ENCODE results near the gene RHOXF1.
"Not testable (repeated sequence)": the region's sequence is repeated elsewhere in the genome, so short reads cannot be mapped to it uniquely, and the experiment has no call there.

RHOXF1 gene

GRCh38 chrX:120115438-120115963 is at the start of gene RHOXF1:
Gene RHOXF1 (minus strand): TSS chrX:120115913. CDS start chrX:120115862, 51 bp downstream.
- DNase-seq (ENCODE audit: low read depth): no peak

- not testable (repeated sequence) for DNase-seq (ENCODE audit: low read depth)
Observed at GRCh38 chrX:120159086-120159485, 43.4 kb upstream of the RHOXF1 start.

GRCh38 chrX:120158313-120158712 is 42.6 kb upstream of the RHOXF1 start, which contains the start of gene RHOXF2:
Gene RHOXF2 (plus strand): TSS chrX:120158613. CDS start chrX:120158751, 138 bp downstream.
- DNase-seq (ENCODE audit: low read depth): not testable (repeated sequence)

- not testable (repeated sequence) for DNase-seq (ENCODE audit: low read depth)
Observed at GRCh38 chrX:120150109-120150744, 34.5 kb upstream of the RHOXF1 start.

- no peak for DNase-seq (ENCODE audit: low read depth)
Observed at GRCh38 chrX:120147537-120147936, 31.8 kb upstream of the RHOXF1 start.

GRCh38 chrX:120146323-120146722 is 30.6 kb upstream of the RHOXF1 start:
- DNase-seq (ENCODE audit: low read depth): not testable (repeated sequence)

- no peak for DNase-seq (ENCODE audit: low read depth)
Observed at GRCh38 chrX:120145295-120145925, 29.7 kb upstream of the RHOXF1 start.

GRCh38 chrX:120144178-120144844 is 28.6 kb upstream of the RHOXF1 start:
- DNase-seq (ENCODE audit: low read depth): no peak

- DNase-seq (ENCODE audit: low read depth): no peak
Observed at GRCh38 chrX:120140293-120140981, 24.7 kb upstream of the RHOXF1 start.

GRCh38 chrX:120137439-120137838 is 21.7 kb upstream of the RHOXF1 start:
- DNase-seq (ENCODE audit: low read depth): no peak

GRCh38 chrX:120136840-120137239 is 21.1 kb upstream of the RHOXF1 start:
- DNase-seq (ENCODE audit: low read depth): no peak

GRCh38 chrX:120136128-120136527 is 20.4 kb upstream of the RHOXF1 start:
- DNase-seq (ENCODE audit: low read depth): no peak

- DNase-seq (ENCODE audit: low read depth): not testable (repeated sequence)
Observed at GRCh38 chrX:120128306-120128846, 12.7 kb upstream of the RHOXF1 start.

GRCh38 chrX:120125444-120125843 is 9.7 kb upstream of the RHOXF1 start:
- no peak for DNase-seq (ENCODE audit: low read depth)

- DNase-seq (ENCODE audit: low read depth): no peak
Observed at GRCh38 chrX:120120223-120120622, 4.5 kb upstream of the RHOXF1 start.

- DNase-seq (ENCODE audit: low read depth): no peak
Observed at GRCh38 chrX:120111611-120112010, 4.1 kb downstream of the RHOXF1 start.

- DNase-seq (ENCODE audit: low read depth): no peak
Observed at GRCh38 chrX:120109378-120109777, 6.3 kb downstream of the RHOXF1 start.

GRCh38 chrX:120104707-120105106 is 11.0 kb downstream of the RHOXF1 start:
- DNase-seq (ENCODE audit: low read depth): not testable (repeated sequence)

GRCh38 chrX:120101057-120101456 is 14.7 kb downstream of the RHOXF1 start:
- DNase-seq (ENCODE audit: low read depth): not testable (repeated sequence)

- DNase-seq (ENCODE audit: low read depth): no peak
Observed at GRCh38 chrX:120090208-120090607, 25.5 kb downstream of the RHOXF1 start.

- DNase-seq (ENCODE audit: low read depth): no peak
Observed at GRCh38 chrX:120087289-120088017, 28.3 kb downstream of the RHOXF1 start.
